Left forelimb (tissue), 1 donor: ENCODE data around the gene FLRT1.
"Not testable (repeated sequence)": the region's sequence is repeated elsewhere in the genome, so short reads cannot be mapped to it uniquely, and the experiment has no call there.

Experiments used
- DNase-seq: peaks from one replicate; pipeline ENCODE4 v3.0.0-alpha.2; 2018; ENCODE audit warnings: low spot score

Gene FLRT1

GRCh38 chr11:64025205-64025604 lies 10.5 kb upstream of the FLRT1 start:
- no peak for DNase-seq

- no peak for DNase-seq
Measured at GRCh38 chr11:64026575-64027205, 9.0 kb upstream of the FLRT1 start.

GRCh38 chr11:64027651-64028397 lies 7.9 kb upstream of the FLRT1 start:
- no peak for DNase-seq

GRCh38 chr11:64028398-64029115 lies 7.2 kb upstream of the FLRT1 start:
- DNase-seq = no peak

- DNase-seq = no peak
Measured at GRCh38 chr11:64029773-64030172, 6.0 kb upstream of the FLRT1 start.

- DNase-seq = no peak
Measured at GRCh38 chr11:64031001-64031400, 4.7 kb upstream of the FLRT1 start.

GRCh38 chr11:64032050-64032449 lies 3.7 kb upstream of the FLRT1 start:
- DNase-seq = no peak

- DNase-seq = no peak
Measured at GRCh38 chr11:64034411-64034811, 1.3 kb upstream of the FLRT1 start.

GRCh38 chr11:64035081-64035524 lies 628 bp upstream of the FLRT1 start:
- no peak for DNase-seq

GRCh38 chr11:64036087-64037026 lies 626 bp downstream of the FLRT1 start:
- DNase-seq = no peak

- DNase-seq = no peak
Measured at GRCh38 chr11:64037027-64037634, 1.4 kb downstream of the FLRT1 start.

- DNase-seq = no peak
Measured at GRCh38 chr11:64038500-64038899, 2.8 kb downstream of the FLRT1 start.

- no peak for DNase-seq
Measured at GRCh38 chr11:64039012-64039665, 3.4 kb downstream of the FLRT1 start.

- DNase-seq = no peak
Measured at GRCh38 chr11:64040684-64041322, 5.1 kb downstream of the FLRT1 start.

GRCh38 chr11:64041846-64042245 lies 6.1 kb downstream of the FLRT1 start:
- no peak for DNase-seq

- DNase-seq = no peak
Measured at GRCh38 chr11:64042301-64042700, 6.6 kb downstream of the FLRT1 start.

- no peak for DNase-seq
Measured at GRCh38 chr11:64043545-64043944, 7.8 kb downstream of the FLRT1 start.

- DNase-seq = no peak
Measured at GRCh38 chr11:64044730-64045393, 9.1 kb downstream of the FLRT1 start.

GRCh38 chr11:64045700-64046099 lies 10.0 kb downstream of the FLRT1 start:
- DNase-seq = no peak

- DNase-seq = not testable (repeated sequence)
Measured at GRCh38 chr11:64047373-64047772, 11.6 kb downstream of the FLRT1 start.
